GM19463 (cell line): ENCODE data around the gene IFT80.
"Not testable (repeated sequence)": the region's sequence is repeated elsewhere in the genome, so short reads cannot be mapped to it uniquely, and the experiment has no call there.

ENCODE experiments used
- ATAC-seq: cut with Tn5 transposase; IDR thresholded peaks from one replicate; pipeline ENCODE4 v1.9.1; 2021; ENCODE audit warnings: mild to moderate bottlenecking, moderate library complexity; ENCODE audit not compliant: unreplicated experiment

IFT80 gene

GRCh38 chr3:160369784-160370183 lies 29.2 kb downstream of the IFT80 start:
- ATAC-seq = no peak

GRCh38 chr3:160368804-160369203 lies 30.2 kb downstream of the IFT80 start:
- peak; percentile 45 for ATAC-seq

- ATAC-seq = no peak
Observed at GRCh38 chr3:160365869-160366522, 33.0 kb downstream of the IFT80 start.

DNA sequence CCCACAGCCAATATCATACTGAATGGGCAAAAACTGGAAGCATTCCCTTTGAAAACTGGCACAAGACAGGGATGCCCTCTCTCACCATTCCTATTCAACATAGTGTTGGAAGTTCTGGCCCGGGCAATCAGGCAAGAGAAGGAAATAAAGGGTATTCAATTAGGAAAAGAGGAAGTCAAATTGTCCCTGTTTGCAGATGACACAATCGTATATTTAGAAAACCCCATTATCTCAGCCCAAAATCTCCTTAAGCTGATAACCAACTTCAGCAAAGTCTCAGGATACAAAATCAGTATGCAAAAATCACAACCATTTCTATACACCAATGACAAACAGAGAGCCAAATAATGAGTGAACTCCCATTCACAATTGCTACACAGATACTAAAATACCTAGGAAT lies 36.1 kb downstream of the IFT80 start:
- ATAC-seq = not testable (repeated sequence)

DNA sequence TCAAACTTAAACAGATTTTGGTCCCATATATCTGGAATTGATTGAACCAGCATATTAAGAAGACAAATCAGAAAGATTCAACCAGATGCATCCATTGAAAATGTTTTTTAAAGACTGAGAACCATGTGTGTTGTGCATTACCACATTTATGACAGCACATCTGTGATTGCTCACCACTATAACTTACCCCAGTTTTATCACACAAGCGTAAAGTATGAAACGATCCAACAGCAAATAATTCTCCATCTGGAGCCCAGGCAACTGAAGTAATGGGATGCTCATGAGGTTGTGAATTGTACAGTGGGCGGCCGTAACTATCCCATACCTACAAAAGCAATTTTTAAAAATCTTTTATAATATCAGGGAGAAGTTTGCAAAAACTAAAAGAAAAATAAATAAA lies 43.2 kb downstream of the IFT80 start:
- ATAC-seq = no peak

GRCh38 chr3:160346511-160346910 lies 52.5 kb downstream of the IFT80 start:
- ATAC-seq = no peak

- ATAC-seq = no peak
Observed at GRCh38 chr3:160343132-160343531, 55.9 kb downstream of the IFT80 start.

GRCh38 chr3:160340351-160340750 lies 58.7 kb downstream of the IFT80 start:
- no peak for ATAC-seq

DNA sequence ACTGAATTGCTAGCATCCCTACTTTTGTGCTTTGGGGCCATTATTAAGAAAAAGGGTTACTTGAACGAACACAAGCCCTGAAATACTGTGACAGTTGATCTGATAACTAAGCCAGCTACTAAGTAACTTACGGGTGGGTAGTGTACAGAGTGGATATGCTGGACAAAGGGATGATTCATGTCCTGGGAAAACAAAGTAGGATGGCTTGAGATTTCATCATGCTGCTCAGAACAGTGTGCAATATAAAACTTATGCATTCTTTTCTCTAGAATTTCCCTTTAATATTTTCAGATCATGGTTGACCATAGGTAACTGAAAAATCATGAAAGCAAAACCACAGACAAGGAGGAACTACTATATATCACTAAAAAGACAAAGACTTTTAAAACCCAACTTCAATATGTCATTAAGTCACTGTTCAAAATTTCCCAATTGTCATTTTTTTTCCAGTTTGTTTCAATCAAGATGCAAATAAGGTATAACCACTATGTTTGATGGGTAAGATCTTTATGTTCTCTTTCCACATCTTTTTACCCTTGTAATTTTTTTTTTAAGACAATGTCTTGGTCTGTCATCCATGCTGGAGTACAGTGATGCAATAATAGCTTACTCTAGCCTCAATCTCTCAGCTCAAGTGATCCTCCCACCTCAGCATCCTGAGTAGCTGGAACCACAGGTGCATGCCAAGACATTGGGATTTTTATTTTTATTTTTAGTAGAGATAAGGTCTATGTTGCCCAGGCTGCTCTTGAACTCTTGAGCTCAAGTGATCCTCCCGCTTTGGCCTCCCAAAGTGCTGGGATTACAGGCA lies 67.7 kb downstream of the IFT80 start:
- no peak for ATAC-seq

GRCh38 chr3:160330690-160331089 lies 68.3 kb downstream of the IFT80 start:
- no peak for ATAC-seq

- ATAC-seq = no peak
Observed at GRCh38 chr3:160330109-160330508, 68.9 kb downstream of the IFT80 start.

- ATAC-seq = not testable (repeated sequence)
Observed at GRCh38 chr3:160326286-160326685, 72.7 kb downstream of the IFT80 start.

- ATAC-seq = not testable (repeated sequence)
Observed at GRCh38 chr3:160321821-160322220, 77.2 kb downstream of the IFT80 start.

GRCh38 chr3:160319322-160319721 lies 79.7 kb downstream of the IFT80 start:
- ATAC-seq = no peak

GRCh38 chr3:160314995-160315394 lies 84.0 kb downstream of the IFT80 start:
- ATAC-seq = no peak

- ATAC-seq = no peak
Observed at GRCh38 chr3:160312014-160312624, 86.9 kb downstream of the IFT80 start.

DNA sequence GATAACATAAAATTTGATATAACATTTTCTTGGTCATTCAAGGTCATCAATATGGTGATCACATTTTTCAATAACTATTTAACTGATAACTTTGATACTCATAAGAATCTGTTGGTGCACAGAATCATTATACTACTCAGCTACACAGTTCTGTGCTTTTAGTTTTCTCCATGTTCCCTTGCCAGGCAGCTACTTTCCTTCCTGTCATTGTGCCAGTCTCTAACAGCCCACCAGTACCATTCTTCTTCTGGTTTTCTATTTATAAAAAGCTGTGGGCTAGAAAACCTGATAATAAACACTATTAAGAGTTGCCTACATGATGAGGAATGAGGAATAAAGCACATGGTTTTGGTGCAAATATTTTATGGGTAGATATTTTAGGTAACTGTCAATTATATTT lies 96.2 kb downstream of the IFT80 start:
- ATAC-seq = no peak

DNA sequence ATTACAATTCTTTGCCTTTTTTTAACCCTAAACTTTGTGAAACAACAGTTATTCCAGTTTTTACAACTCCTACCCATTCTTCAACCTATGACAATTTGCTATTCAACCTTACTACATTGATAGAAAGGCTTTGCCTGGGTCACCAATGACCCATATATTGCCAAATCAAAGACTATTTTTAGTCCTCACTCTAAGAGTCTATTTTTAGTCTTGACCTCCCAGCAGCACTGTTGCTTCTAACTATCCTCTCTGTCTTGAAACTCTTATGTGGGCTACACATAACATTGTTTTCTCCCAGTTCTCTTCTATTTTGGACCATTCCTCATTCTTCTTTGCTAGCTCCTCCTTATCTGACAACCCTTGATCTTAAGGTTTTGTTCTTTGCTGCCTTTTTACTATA lies 102.4 kb downstream of the IFT80 start:
- no peak for ATAC-seq

- ATAC-seq = no peak
Observed at GRCh38 chr3:160291909-160292299, 107.1 kb downstream of the IFT80 start.

GRCh38 chr3:160291290-160291908 lies 107.6 kb downstream of the IFT80 start:
- ATAC-seq = no peak

- no peak for ATAC-seq
Observed at GRCh38 chr3:160287666-160288065, 111.4 kb downstream of the IFT80 start.

GRCh38 chr3:160286231-160286630 lies 112.8 kb downstream of the IFT80 start:
- peak; percentile 77 for ATAC-seq
